AG10803 (cell line): ENCODE data around the gene SHISA5.

Experiments
- DNase-seq: peaks from one replicate; pipeline ENCODE4 v3.0.0; 2010; ENCODE audit warnings: low read depth
- H3K4me3 ChIP-seq: 2 replicates; pipeline ENCODE4 v1.5.1; 2011; ENCODE audit warnings: mild to moderate bottlenecking, low read length, control low read depth
- CTCF ChIP-seq: conservative IDR thresholded peaks from 2 replicates; pipeline ENCODE4 v1.5.1; 2011; ENCODE audit warnings: mild to moderate bottlenecking, low read length, control low read depth, inconsistent platforms

SHISA5 gene

GRCh38 chr3:48440590-48440958 is 63.4 kb downstream of the SHISA5 start:
- DNase-seq: peak; percentile 18
- TF ChIP-seq CTCF: no peak
- peak overlapping the region; percentile 99 for H3K4me3 ChIP-seq

GRCh38 chr3:48439820-48440589 is 64.0 kb downstream of the SHISA5 start, which contains the start of the genes CCDC51 and TMA7:
CCDC51 (minus strand) TSS chr3:48440119; CDS start chr3:48435128, 4,991 bp downstream.
TMA7 (plus strand) TSS chr3:48440257; CDS start chr3:48440297, 40 bp downstream.
- TF ChIP-seq CTCF: no peak
- peak within 1 kb of the TSS; percentile 99 for H3K4me3 ChIP-seq
- DNase-seq: peak; percentile 93

- H3K4me3 ChIP-seq: no peak overlapping the region
- no peak for TF ChIP-seq CTCF
- no peak for DNase-seq
These were observed 66.2 kb downstream of the SHISA5 start for GRCh38 chr3:48437812-48438211.

- no peak for DNase-seq
- TF ChIP-seq CTCF: no peak
- no peak overlapping the region for H3K4me3 ChIP-seq
These were observed 67.1 kb downstream of the SHISA5 start for GRCh38 chr3:48436855-48437254.

- DNase-seq: no peak
- TF ChIP-seq CTCF: no peak
- H3K4me3 ChIP-seq: no peak overlapping the region
These were observed 67.5 kb downstream of the SHISA5 start for GRCh38 chr3:48436477-48436787.

GRCh38 chr3:48435774-48436476 is 68.0 kb downstream of the SHISA5 start:
- peak; percentile 74 for DNase-seq
- TF ChIP-seq CTCF: peak; percentile 99

GRCh38 chr3:48435223-48435595 is 68.8 kb downstream of the SHISA5 start:
- H3K4me3 ChIP-seq: no peak overlapping the region
- no peak for DNase-seq
- no peak for TF ChIP-seq CTCF

More at GRCh38 chr3:48435774-48436476, 68.0 kb downstream of the SHISA5 start:
- H3K4me3 ChIP-seq: no peak overlapping the region
